Vagina (tissue), 2 donors: ENCODE results near the gene RASAL2.

Experiments used
- CTCF ChIP-seq, 3 experiments: fragments of 450-650 bp in 2 of 3; fragments of 200-600 bp in 1 of 3; sonication (generic) in 1 of 3; IDR thresholded peaks; one replicate each; pipeline ENCODE4 v1.5.1; 2017 to 2019; ENCODE audit warnings: antibody characterized with exemption in 3 of 3, mild to moderate bottlenecking in 2 of 3, moderate library complexity in 2 of 3
- POLR2A ChIP-seq, 2 donors: fragments of 450-650 bp; IDR thresholded peaks; one replicate each; pipeline ENCODE4 v1.6.1; 2017; ENCODE audit warnings: antibody characterized with exemption in 2 of 2, mild to moderate bottlenecking in 2 of 2, moderate library complexity in 2 of 2
- POLR2AphosphoS5 ChIP-seq, 2 donors: sonication (generic); formaldehyde crosslinking; IDR thresholded peaks; one replicate each; pipeline ENCODE4 v1.9.0; 2017; ENCODE audit warnings: antibody characterized with exemption in 2 of 2, mild to moderate bottlenecking in 2 of 2, low read depth in 1 of 2; ENCODE audit not compliant: insufficient read depth in 1 of 2

GRCh38 chr1:178405137-178405536 lies 311.2 kb downstream of the RASAL2 start:
- TF ChIP-seq POLR2A (IDR thresholded peaks at IDR 0.05) (no peak), CTCF (IDR thresholded peaks at IDR 0.05) (no peak), POLR2AphosphoS5 (IDR thresholded peaks at IDR 0.05; ENCODE audit: insufficient read depth in 1 of 2, low read depth in 1 of 2) (no peak)
